Measurements from ENCODE around the gene TMEM272.

DNA sequence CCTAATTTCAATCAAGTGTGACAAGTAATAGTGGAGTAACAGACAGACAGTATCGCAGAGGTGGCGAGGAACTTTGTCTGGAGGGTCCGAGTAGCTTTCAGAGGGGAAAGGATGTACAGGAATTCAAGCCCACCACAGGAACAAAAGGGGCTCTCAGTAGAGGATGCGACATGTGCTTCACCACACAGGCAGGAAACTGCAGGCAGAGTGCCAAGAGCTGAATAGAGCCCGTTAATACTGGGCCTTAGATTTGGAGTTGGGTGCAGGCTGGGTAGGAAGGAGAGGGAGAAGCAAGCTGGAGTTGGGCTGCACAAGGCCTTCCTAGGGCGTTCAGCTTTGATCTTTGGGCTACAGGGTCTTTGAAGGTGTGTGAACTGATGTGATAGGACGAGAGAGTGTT, 18.0 kb upstream of the TMEM272 start:
- TF ChIP-seq POLR2A (IDR thresholded peaks at IDR 0.05; ENCODE audit: extremely low read depth, insufficient read length) (no peak), CTCF (IDR thresholded peaks at IDR 0.05; ENCODE audit: low read depth, low read length) (no peak), MYC (IDR thresholded peaks at IDR 0.05; ENCODE audit: low read depth, low read length) (no peak)

Measured in NB4 (cell line).